CD4-positive, alpha-beta T cell treated with Interleukin-10 for 1 hour (primary cell): ENCODE results near the gene ITGB8.

Experiments
- DNase-seq: peaks from one replicate; pipeline ENCODE4 v3.0.0-alpha.2; 2020

The ITGB8 gene

DNA sequence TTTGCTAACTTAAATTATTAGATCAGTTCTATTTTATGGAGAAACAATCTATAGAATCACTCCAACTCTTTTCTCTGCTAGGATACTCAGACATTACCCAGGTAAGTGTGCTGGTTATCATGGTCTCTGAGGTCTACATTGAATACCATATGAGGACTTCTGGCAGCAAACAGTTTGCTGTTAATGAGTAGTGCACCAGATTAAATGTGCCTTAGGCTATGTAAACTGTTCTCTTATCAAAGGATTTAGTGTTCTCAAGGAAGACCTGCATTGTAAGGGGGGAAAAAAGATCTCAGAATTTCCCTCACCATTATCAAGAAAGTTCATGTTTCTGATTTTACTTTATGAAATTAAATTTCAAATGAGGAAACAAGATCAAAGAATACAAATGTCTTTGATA lies 107.5 kb downstream of the ITGB8 start:
- DNase-seq: no peak

DNA sequence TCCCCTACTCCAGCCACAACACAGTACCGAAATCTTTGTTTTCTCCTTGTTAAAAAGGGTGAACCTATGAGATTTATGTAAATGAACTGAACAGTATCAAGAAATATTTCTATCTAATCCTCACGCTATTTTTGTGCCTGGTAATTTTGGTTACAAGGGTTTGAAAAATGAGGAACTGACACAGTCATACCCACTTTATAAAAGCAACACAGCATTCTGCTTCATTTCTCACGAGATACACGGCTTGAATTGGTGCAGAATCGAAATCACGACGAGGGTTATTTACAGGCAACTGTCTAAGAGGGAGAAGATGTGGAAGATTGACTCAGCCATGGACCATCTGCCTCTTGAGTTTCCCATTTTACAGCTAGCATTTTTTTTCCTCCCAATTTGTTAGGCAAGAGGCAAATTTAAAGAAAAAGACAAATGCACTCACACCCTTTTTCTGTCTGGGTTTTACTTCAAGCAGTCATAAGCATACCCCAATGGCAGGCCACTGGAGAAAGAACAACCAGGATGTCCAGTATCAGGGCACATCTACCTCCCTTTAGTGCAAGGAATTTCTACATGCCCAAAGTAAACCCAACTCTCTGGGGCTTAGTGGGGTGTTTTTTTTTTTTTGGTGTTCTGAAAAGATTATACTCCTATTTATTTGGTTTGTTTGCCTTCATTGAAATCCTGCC lies 108.1 kb downstream of the ITGB8 start:
- DNase-seq: no peak

DNA sequence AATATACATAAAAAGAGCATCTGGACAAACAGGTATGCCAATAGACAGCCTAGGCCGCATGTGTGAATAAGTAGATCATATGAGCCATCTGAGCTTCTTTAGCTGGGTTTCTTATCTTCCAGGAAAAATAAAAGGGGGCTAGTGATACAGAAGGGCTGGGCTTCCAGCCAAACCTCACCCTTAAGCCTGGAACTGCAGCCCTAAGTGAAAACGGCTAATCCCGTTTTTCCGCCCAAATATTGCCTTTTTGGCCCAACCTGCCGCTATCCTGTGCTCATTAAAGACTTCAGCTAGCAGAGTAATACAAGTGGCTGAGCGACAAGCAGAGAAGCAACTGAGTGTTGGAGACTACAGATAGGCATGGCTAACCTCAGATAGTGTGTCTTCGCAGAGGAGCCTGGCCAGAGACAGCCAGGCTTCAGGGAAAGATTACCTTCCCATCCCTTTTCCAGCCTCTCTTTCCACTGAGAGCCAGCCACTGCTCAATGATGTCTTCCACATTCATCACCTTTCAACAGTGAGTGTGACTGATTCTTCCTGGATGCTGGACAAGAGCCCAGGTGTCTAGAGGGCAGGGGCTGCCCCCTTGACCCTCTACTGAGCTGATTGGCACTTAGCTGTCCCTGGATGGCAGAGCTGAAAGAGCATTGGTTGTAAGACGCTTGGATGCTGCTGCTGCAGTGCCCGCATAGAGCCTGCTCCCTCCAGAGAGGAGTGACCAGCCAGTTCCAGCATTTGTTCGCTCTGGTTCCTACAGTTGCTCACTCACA lies 108.9 kb downstream of the ITGB8 start:
- no peak for DNase-seq

DNA sequence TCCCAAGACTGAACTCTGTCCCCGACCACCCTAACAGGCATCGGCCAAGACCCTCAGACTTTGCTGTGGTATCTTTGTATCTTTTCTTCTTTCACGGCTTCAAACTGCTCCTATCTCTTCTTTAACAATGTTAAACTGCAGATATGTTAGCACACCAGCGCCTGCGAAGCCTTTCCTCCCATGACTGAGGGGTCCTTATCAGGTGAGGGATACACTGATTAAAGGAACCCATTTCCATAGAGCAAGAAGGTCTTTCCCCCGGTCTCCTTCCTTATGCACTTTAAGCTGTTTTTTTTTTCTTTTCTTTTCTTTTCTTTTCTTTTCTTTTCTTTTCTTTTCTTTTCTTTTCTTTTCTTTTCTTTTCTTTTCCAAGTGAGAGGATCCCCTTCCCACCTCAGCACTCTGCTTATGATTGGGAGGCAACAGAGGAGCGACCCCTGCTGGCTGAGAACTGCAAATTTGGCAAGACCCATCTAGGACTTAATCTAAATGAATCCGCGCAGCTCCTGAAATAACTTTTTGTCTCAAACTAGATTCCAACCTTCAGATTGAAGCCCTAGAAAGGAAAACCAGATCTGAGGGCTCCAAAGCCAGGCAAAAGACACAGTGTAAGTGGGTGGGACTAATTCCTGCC lies 109.9 kb downstream of the ITGB8 start:
- DNase-seq: no peak

DNA sequence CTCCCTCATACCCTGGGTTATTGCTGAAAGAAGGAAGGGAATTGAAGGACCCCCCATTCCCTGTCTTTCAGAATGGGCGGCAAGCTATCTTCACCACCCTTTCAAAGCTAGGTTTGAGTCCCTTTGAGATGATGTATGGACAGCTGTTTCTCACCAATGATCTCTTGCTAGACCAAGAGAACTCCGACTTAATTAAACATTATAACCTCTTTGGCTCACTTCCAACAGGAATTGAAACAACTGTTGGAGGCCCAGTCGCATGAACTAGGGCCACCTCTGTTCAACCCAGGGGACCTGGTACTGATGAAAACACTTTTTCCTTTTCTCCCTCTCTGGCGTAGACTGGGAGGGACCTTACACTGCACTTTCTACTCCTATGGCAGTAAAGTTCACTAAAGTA lies 110.6 kb downstream of the ITGB8 start:
- DNase-seq: no peak

DNA sequence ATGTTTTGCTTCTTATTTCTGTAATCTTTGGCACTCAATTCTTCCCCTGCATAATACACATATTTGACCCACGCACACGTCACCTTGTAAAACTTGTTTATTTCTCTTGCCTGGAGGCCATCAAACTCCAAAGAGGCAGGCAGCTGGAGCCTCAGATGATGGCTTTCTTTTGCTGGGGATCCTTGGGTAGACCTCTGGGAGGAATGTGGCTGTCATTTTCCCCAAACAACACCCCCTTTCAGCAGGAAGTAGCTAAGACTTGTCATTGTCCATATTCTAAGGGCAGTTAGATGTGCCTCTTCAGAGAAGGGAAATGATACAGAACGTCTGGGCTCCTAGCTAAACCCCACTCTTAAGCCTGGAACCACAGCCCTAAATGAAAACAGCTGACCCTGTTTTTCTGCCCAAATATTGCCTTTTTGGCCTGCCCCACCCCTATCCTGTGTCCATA lies 111.3 kb downstream of the ITGB8 start:
- DNase-seq: no peak

DNA sequence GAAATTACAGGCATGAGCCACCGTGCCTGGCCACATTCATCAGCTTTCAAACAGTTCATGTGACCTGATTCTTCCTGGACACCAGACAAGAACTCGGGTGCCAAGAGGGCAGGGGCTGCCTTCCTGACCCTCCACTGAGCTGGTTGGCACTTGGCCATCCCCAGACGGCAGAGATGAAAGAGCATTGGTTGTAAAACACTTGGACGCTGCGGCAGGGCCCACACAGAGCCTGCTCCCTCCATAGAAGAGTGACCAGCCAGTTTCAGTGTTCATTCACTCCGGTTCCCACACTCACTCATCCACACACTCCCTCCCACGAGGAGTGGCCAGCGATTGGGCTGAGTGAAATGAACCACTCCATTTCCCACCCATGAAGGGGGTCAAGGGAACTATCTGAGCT lies 112.3 kb downstream of the ITGB8 start:
- no peak for DNase-seq

DNA sequence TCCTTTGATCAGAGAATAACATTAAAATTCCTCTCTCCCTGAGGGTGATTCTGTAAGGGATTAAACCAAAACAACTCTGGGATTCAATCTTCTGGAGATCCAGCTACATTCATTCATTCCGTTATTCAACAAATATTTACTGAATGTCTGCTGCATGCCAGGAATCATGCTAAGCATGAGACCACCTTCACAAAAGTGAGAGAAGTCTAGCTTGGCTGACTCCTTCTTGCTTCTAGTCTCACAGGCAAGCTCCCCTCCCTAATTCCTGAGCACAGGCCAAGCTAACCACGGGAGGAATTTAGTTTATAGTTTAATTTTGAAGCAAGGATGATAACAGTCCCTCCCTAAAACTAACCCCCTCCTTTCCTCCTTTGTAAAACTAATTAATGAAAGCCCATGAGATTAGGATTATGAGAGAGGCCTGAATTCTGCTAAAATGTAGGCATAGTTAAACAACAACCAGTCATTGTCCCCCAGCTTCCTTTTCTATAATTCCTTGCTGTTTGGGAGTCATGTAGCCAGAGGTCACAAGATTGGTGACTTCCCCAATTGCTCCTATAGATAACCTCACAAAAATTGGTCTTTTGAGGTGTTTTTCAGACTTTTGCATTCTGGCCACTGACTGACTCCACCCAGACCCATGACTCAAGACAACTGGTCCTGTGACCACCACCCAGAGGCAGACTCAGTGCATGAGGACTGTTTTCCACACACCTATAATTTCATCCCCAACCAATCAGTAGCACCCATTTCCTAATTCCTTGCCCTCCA lies 113.5 kb downstream of the ITGB8 start:
- DNase-seq: no peak

DNA sequence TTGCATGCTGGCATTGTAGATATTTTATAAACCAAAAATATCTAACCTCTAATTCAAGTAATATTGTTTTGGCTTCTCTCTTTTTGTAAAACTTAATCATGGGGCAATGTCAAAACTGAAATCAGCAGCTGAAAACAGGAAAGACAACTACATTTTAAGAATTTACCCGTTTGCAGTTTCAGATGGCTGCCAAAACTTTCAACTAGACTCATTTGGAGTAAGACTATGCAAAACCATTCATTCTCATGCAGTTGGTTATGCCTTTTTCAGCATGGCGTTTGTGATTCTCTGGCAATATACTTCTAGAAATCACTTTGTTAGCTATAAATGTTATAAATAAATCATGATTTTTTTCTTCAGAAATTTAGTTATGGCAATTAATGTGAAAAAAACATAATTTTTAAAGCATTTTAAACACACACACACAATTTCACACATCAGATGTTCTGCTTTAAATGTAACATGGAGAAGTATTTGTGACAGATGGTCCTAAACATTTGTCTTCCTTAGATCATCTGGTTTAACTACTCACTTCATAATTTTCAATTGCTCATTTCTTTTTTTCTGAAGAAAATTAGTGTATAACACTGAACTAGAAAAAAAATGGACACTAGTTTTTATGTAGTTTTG lies 116.4 kb downstream of the ITGB8 start:
- no peak for DNase-seq

DNA sequence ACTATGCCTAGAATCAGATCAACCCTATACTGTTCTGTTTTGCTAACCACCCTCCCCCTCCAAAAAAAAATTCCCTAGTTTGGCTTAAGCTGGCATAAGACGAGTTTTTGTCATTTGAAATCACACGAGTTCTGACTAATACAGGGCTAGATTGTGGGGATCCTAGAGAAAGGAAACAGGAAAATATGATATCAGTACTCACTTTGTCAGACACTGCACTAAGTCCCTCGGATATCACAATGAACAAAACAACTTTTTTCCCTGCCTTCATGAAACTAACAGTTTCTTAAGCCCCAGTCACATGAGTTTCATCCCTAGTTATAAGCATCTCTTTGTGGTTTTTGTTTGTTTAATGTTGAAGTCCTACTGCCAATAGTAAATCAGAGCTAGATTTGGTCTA lies 118.5 kb downstream of the ITGB8 start:
- DNase-seq: no peak

DNA sequence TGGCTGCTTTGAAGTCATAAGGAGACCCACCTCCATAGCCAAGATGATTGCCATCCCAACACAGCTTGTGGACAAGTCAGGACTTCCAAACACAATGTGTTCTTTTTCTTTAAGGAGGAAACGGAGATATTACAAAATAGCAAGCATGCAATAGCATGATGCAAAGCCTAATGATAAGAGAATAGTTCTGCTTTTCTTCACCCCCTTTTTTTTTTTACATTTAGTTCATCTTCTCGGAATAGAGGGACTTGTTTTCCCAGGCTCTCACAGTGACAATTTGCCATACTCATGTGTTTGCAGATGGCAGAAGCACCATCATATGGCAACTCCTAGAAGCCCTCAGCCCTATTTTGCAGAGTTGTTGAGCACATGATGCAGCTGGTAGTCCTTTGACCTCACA lies 119.8 kb downstream of the ITGB8 start:
- no peak for DNase-seq

DNA sequence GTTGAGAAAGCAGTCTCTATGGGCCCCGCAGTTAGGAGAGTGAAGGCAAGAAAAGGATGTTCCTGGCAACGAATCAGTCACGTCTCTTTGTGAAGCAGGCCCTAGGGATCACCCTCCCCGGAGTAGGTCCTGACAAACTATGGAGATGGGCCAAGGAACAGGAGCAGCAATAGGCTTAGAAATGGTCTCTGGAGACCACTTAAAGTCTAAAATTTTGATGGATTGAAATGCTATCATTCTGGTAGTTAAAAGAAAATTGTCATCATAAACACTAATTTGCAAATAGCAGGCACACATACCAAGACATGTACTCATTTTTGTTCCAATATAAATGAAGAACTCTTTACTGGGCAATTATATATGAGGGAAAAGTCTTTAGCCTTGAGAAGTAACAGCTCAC lies 123.5 kb downstream of the ITGB8 start:
- DNase-seq: no peak

DNA sequence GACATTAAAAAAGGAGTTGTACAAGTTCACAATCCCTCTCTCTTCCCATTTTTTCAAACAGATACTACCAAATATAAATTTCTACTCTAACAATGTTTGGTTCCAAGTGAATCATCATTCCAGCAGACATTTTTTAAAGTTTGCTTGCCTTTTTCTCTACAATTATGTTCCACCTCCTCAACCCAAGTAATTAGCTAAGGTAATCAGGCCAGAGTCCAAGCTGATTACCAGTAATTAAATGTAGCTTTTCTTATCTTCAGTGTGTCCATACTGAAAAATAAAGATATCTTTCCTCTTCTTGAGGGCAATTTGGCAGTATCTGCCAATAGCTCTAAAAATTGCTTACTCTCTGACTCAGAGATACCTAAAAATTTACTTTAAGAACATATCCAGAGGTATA lies 126.0 kb downstream of the ITGB8 start:
- DNase-seq: no peak

DNA sequence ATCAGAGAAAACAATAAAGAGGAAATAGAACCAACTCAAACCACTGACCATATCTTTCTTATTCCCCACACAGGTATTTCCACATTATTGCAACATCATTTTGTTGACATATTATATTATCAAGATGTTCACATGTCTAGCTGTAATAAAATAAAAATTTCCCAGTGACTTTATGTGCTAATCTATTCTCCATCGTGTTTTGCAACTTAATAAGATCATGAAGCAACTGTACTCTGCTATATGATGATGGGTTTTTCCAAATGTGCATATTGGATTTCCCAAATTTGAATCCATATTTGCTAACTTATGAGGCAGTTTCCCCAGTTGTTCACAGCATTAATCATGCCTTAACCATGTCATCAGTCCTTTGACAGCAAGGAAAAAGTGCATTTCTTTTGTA lies 127.8 kb downstream of the ITGB8 start:
- no peak for DNase-seq

DNA sequence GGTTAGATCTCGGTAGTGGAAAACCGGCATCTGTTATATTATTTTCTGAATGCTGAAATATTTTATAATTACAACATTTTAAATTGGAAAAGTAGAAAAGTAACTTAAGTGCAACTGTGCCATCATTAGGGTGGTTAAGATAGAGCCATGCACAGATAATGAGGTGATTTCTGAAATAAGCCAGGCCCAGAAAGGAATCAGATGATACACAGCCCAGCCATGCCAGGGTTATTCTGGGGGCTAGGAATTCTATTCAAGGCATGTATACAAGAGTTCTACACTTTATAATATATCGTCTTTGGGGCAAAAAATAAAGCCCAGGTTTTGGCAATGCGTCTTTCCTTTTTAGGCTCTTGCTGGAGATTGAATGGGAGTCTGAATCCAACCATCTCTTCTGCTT lies 128.7 kb downstream of the ITGB8 start:
- no peak for DNase-seq

DNA sequence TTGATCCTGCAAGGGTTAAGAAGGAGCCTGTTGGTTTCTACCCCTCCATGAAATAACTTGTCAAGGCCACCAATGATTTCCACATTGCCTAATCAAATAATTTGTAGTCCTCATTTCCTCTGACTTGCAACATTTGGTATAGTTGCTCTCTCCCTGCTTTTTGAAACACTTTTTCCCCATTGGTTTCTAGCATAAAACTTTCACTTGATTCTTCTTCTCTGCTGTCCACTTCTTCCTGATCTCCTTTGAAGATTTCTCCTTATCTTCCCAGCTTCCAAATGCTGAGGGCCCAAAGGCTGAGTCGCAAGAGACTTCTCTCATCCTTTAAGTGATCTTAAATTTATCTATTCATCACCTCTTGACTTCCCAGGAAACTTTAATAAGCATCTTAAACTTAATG lies 134.2 kb downstream of the ITGB8 start:
- DNase-seq: no peak
